Measurements from ENCODE around the gene LGALS8.

DNA sequence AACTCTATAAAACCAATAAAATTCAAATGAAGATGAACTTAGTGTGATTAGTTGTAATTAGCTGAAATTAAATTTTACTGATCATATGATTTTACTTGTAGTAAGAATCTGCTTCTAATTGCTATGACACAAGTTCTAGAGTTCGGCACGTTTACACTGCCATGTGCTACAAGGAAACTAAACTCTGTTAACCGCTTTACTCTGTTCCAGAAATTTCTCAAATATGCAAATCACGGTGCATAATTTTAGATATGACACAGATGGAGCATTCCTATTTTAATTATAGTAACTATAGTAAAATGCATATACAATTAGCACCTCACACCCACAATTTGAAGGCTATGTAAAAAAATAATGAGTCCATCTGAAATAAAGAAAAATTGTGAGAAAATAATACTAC is 65.7 kb downstream of the LGALS8 start:
- no peak for TF ChIP-seq CTCF (conservative IDR thresholded peaks at IDR 0.05; ENCODE audit: low read depth, low read length)
- no peak for TF ChIP-seq EZH2phosphoT487 (IDR thresholded peaks at IDR 0.05; ENCODE audit: borderline replicate concordance, low read length)
